ENCODE measurements around the gene ANKAR. TPM values are rescaled to one million over a fixed set of nuclear protein-coding genes. Genes with fewer than 3 reads are reported as not detected.

The ANKAR gene
- total RNA-seq, 1 experiment from 2014 or later, result 0.84 TPM

DNA sequence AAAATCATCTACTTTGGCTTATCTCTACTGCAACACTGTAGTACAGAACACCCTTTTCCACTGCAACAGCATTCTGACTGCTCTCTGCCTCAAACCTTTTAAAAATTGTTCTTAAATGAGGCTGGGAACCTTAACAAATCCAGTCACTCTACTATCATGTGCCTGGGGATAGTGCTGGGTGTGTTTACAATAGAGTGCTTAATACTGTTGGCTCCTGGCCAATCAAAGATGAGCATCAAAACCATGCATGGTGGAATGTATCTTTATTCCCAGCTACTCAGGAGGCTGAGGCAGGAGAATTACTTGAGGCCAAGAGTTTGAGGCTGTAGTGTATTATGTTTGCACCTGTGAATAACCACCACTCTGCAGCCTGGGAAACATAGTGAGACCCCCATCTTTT lies 7.4 kb downstream of the ANKAR start (continued):
- no peak for TF ChIP-seq SIN3A (IDR thresholded peaks at IDR 0.05; ENCODE audit: low read depth)
- TF ChIP-seq ZNF274 (IDR thresholded peaks at IDR 0.05; ENCODE audit: low read depth, low read length), result no peak
- TF ChIP-seq, protein P1, sequence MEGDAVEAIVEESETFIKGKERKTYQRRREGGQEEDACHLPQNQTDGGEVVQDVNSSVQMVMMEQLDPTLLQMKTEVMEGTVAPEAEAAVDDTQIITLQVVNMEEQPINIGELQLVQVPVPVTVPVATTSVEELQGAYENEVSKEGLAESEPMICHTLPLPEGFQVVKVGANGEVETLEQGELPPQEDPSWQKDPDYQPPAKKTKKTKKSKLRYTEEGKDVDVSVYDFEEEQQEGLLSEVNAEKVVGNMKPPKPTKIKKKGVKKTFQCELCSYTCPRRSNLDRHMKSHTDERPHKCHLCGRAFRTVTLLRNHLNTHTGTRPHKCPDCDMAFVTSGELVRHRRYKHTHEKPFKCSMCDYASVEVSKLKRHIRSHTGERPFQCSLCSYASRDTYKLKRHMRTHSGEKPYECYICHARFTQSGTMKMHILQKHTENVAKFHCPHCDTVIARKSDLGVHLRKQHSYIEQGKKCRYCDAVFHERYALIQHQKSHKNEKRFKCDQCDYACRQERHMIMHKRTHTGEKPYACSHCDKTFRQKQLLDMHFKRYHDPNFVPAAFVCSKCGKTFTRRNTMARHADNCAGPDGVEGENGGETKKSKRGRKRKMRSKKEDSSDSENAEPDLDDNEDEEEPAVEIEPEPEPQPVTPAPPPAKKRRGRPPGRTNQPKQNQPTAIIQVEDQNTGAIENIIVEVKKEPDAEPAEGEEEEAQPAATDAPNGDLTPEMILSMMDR (IDR thresholded peaks at IDR 0.05 in 2 of 3, conservative IDR thresholded peaks at IDR 0.05 in 1 of 3; ENCODE audit: borderline replicate concordance in 1 of 3, insufficient read depth in 1 of 3, low read depth in 2 of 3, low read length in 2 of 3), result no peak

DNA sequence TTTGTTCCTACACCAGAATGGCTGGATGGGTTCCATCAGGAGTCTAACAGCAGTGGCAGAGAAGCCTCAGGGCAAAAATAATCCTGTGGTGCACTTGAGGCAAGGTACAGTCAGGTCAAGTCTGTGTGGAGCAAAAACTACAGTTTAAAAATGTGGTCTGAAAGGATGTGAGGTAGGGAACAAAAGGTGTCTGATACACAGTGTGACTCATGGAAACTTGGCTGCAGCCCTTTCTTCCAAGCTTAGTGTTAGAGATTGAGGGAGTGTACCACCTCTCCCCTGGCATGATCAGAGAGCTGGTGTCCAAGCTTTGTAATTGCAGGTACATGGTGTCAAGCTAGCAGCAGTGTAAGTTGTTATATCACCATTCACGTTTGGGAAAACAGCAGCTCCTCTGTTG lies 8.9 kb downstream of the ANKAR start:
- ATAC-seq, result peak; percentile 81
- Histone ChIP-seq H3K4me2 (ENCODE audit: low read length) (peak overlapping the region; percentile 27; the same call in 1 of the 2 replicates), H3K4me3 (replicated peaks in 1 of 2; ENCODE audit: low read depth in 1 of 2, low read length in 2 of 2) (no peak overlapping the region), H3K9ac (ENCODE audit: low read length) (no peak overlapping the region), H3K9me3 (ENCODE audit: control insufficient read depth in 1 of 2, insufficient read depth in 1 of 2, low read depth in 1 of 2, low read length in 2 of 2) (no peaks in the 10 kb centered on the region), H3K27ac (ENCODE audit: low read depth, low read length) (no peak overlapping the region), H3K79me2 (ENCODE audit: insufficient read depth, low read length) (no peaks in the 10 kb centered on the region), H4K20me1 (ENCODE audit: insufficient read depth) (no peaks in the 10 kb centered on the region), H3K36me3 (ENCODE audit: control insufficient read depth in 1 of 2, insufficient read depth in 2 of 2, low read length in 2 of 2) (no peaks in the 10 kb centered on the region), H3K4me1 (ENCODE audit: control insufficient read depth in 1 of 2, insufficient read depth in 2 of 2, low read length in 2 of 2) (peaks cover 0 to 16% of the 10 kb centered on the region in 2 experiments; a peak in 3 of 4 replicates), H3K27me3 (ENCODE audit: insufficient read depth, low read length) (no peaks in the 10 kb centered on the region), H3K9me2 (ENCODE audit: insufficient read depth) (no peaks in the 10 kb centered on the region), H2AFZ (ENCODE audit: low read depth, low read length, poor library complexity, severe bottlenecking) (no peak overlapping the region)
- no TSS peak for BruUV-seq (replicated peaks)
- intact Hi-C loops (cut with micrococcal nuclease), result no loop called here
- TF ChIP-seq EZH2phosphoT487 (IDR thresholded peaks at IDR 0.05; ENCODE audit: borderline replicate concordance) (no peak), JUND (IDR thresholded peaks at IDR 0.05) (peak; percentile 50; the same call in 1 of the 2 replicates), EGR1 (IDR thresholded peaks at IDR 0.05; ENCODE audit: low read depth) (no peak), SP1 (IDR thresholded peaks at IDR 0.05; ENCODE audit: low read depth) (0 out of 2 replicates have a peak, but pooled peaks have one; percentile 27), CBX3 (IDR thresholded peaks at IDR 0.05; ENCODE audit: low read depth) (0 out of 2 replicates have a peak, but pooled peaks have one; percentile 16), POLR2A (IDR thresholded peaks at IDR 0.05; ENCODE audit: borderline replicate concordance, extremely low read depth, insufficient read depth, insufficient read length) (no peak), SRF (IDR thresholded peaks at IDR 0.05; ENCODE audit: low read depth) (no peak), FOSL1 (IDR thresholded peaks at IDR 0.05; ENCODE audit: low read depth) (peak; percentile 52; the same call in 1 of the 2 replicates)
- TF ChIP-seq, protein P2, sequence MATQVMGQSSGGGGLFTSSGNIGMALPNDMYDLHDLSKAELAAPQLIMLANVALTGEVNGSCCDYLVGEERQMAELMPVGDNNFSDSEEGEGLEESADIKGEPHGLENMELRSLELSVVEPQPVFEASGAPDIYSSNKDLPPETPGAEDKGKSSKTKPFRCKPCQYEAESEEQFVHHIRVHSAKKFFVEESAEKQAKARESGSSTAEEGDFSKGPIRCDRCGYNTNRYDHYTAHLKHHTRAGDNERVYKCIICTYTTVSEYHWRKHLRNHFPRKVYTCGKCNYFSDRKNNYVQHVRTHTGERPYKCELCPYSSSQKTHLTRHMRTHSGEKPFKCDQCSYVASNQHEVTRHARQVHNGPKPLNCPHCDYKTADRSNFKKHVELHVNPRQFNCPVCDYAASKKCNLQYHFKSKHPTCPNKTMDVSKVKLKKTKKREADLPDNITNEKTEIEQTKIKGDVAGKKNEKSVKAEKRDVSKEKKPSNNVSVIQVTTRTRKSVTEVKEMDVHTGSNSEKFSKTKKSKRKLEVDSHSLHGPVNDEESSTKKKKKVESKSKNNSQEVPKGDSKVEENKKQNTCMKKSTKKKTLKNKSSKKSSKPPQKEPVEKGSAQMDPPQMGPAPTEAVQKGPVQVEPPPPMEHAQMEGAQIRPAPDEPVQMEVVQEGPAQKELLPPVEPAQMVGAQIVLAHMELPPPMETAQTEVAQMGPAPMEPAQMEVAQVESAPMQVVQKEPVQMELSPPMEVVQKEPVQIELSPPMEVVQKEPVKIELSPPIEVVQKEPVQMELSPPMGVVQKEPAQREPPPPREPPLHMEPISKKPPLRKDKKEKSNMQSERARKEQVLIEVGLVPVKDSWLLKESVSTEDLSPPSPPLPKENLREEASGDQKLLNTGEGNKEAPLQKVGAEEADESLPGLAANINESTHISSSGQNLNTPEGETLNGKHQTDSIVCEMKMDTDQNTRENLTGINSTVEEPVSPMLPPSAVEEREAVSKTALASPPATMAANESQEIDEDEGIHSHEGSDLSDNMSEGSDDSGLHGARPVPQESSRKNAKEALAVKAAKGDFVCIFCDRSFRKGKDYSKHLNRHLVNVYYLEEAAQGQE (IDR thresholded peaks at IDR 0.05; ENCODE audit: low read depth), result no peak
- TF ChIP-seq, protein P3, sequence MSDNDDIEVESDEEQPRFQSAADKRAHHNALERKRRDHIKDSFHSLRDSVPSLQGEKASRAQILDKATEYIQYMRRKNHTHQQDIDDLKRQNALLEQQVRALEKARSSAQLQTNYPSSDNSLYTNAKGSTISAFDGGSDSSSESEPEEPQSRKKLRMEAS (IDR thresholded peaks at IDR 0.05), result peak; percentile 23; the same call in 1 of the 2 replicates
- CTCF ChIA-PET, result interaction anchor here (1.1 to 1.9 kb wide), 3 partner anchors 10 to 22 kb away, joined by 3 to 6 read pairs (median 3); partner anchors contain the start of gene ASNSD1
- peak; percentile 40 for DNase-seq (ENCODE audit: low read depth, low spot score)
- RAD21 ChIA-PET (ENCODE audit: low non-redundant PET in 1 of 2, low total read pairs in 2 of 2, uncharacterized antibody in 2 of 2, unreplicated experiment in 2 of 2), result no interaction called here
- POLR2A ChIA-PET, result interaction anchor here (1.4 kb wide), 1 partner anchor 79 kb away, joined by 3 read pairs; the partner anchor contains the start of gene OSGEPL1
